Testis (tissue), 2 donors: ENCODE data around the gene KRT20.

Experiments used
- CTCF ChIP-seq, 3 experiments: fragments of 450-650 bp in 2 of 3; fragments of 200-600 bp in 1 of 3; sonication (generic) in 1 of 3; IDR thresholded peaks; one replicate each; pipeline ENCODE4 v1.5.1; 2016 to 2019; ENCODE audit warnings: antibody characterized with exemption in 3 of 3, mild to moderate bottlenecking in 2 of 3, moderate library complexity in 1 of 3
- POLR2A ChIP-seq: fragments of 450-650 bp; IDR thresholded peaks from one replicate; pipeline ENCODE4 v1.6.1; 2017; ENCODE audit warnings: antibody characterized with exemption, mild to moderate bottlenecking, moderate library complexity

DNA sequence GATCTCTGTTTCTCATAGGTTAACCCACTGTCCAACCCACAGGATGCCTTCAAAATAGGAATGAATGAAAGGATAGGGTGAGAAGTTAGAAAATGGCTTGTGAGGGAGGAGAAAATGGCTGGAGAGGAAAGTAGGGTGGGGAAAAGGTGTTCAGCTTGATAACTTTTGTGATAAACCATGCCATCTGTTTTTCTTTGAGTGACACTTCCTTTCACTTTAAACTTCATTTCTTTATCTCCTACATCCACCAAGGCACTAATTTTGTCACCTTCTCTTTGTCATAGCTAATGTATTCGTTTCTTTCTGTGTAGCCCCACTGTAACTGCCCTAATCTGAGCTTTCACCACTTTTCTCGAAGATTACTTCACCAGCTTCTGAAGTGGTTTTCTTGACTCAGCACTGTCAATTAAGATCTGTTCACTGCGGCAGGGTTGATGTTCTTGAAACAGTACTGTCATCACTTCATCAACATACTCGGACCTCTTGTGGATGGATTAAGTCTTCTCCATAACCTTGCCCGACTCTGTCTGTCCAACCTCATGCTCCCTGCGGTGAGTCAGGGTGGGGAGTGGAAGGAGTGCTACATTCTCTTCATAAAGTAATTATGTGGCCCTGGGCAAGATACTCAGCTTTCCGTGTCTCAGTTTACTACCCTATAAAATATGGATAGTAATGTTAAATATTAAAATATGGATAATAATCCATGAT, 57.1 kb downstream of the KRT20 start:
- TF ChIP-seq POLR2A, result no peak
- TF ChIP-seq CTCF (IDR thresholded peaks at IDR 0.05), result no peak
